CD4-positive, alpha-beta T cell treated with Interleukin-2 at 100 ng/mL for 4 hours (primary cell): ENCODE results near the gene TCEA2.
A peak's percentile ranks its signal among the peaks of the same experiment; 100 is the strongest.

Experiments used
- DNase-seq: peaks from one replicate; pipeline ENCODE4 v3.0.0-alpha.2; 2020; ENCODE audit warnings: low spot score

Gene TCEA2

DNA sequence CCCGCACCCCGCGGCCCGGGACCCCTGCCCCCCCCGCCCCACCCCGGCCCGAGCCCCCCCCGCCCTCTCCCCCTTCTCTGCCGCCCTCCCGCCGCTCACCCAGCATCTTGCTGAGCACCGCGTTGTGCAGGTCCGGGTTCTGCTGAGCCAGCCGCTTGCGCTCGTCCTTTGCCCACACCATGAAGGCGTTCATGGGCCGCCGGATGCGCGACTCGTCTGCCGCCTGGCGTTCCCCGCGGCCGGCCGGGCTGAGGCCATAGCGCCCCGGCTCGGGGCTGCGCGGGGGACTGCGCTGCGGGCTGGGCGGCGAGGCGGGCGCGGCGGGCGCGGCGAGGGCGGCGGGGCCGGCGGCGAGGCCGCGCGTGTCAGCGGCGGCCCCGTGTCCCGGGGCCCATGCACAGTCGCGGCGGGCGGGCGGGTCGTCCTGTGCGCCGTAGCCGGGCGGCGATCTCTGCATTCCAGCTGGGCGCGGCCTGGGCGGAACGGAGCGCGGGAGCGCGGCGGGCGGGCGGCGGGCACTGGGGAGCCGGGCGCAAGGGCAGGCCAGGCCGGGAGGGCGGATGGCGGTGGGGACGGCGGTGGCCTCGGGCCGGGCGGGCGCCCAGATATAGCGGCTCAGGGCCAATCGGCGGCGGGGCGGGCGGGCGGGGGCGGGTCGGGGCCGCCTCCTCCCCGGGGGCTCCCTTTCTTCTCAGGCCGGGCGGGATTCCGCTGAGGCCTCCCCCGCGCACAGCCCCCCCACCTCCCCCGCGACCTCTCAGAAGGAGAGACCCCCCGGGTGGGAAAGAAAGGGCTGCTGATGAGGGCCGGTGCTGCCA, 13.7 kb upstream of the TCEA2 start, which contains the start of gene SOX18:
TSS of gene SOX18 (minus strand) at position 580 of the 818 bp plus-strand sequence. CDS start at position 457, 123 bp downstream.
- no peak for DNase-seq

DNA sequence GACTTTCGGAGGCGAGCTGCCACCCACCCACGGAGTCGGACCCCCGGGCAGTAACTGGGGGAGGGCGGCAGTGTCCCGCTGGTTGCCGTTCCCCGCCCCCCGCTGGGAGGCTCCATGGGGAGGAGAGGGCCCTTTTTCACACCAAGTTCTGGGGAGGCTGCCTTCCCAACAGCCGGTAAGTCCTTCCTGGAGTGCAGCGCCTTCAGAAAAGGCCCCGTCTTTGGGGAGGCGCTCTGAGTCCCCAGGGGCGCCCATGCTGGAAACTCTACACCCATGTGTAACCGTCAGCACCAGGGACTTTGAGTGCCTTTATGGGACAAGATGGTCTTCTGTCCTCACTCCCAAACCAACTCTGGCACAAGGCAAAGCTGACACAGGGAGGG, 13.1 kb upstream of the TCEA2 start:
- DNase-seq = no peak

- no peak for DNase-seq
Observed at GRCh38 chr20:64050261-64051032, 12.6 kb upstream of the TCEA2 start.

DNA sequence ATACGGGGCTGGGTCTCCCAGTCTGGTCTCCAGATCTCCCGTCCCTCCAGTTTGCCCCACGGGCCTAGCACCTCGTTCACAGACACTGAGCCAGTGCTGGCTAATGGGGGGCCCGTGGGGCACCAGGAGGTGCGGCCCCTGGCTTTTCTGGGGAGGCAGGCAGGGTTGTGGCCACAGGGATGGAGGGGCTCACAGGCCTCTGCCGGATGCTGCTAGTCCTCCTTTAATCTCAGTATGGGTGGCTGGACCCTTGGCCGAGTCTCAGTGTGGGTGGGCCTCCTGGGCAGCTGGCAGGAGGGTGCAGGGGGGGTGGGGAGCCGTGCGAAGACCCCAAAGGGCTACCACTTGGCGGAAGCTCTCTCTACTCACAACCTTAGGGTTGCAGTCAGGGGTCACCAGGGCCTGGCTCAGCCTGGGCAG, 12.0 kb upstream of the TCEA2 start:
- no peak for DNase-seq

- no peak for DNase-seq
Observed at GRCh38 chr20:64051561-64052325, 11.3 kb upstream of the TCEA2 start.

GRCh38 chr20:64052326-64052722, 10.7 kb upstream of the TCEA2 start:
- DNase-seq = no peak

DNA sequence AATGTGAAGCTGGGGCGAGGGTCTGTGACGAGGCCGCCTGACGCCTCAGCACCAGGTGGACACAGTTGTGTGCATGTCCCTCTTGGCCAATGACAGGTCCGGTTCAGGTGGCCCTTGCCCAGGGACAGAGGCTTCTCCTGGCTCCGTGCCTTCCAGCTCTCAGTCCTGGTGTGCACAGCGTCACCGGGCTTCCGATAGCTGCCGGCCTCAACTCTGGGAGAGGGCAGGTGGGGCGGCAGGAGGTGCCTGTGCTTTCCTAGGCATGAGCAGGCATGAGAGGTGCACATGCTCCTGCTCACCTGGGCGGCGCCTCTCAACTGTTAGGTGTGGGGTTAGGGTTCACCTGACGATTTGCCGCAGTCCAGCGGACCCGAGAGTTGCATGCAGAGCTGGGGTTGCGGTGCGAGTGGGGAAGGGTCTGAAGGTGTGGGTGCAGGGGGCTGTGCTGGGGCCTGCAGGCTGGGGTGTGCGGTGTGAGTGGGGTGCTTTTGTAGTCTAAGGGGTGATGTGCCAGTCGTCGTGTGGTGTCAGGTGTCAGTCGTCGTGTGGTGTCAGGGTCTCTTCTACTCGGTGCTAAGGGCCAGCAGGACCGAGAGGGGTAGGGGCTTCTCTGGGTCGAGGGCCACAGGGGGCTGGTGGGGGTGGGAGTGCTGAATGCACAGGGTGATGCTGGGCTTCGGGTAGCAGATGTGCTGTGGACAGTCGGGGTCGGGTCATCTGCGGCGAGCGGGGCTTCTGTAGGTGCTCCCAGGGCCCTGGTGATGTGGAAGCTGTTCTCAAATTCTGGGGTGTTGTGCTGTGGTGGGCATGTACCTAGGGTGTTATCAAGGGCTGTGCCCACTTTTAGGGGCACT, 9.8 kb upstream of the TCEA2 start:
- no peak for DNase-seq

DNA sequence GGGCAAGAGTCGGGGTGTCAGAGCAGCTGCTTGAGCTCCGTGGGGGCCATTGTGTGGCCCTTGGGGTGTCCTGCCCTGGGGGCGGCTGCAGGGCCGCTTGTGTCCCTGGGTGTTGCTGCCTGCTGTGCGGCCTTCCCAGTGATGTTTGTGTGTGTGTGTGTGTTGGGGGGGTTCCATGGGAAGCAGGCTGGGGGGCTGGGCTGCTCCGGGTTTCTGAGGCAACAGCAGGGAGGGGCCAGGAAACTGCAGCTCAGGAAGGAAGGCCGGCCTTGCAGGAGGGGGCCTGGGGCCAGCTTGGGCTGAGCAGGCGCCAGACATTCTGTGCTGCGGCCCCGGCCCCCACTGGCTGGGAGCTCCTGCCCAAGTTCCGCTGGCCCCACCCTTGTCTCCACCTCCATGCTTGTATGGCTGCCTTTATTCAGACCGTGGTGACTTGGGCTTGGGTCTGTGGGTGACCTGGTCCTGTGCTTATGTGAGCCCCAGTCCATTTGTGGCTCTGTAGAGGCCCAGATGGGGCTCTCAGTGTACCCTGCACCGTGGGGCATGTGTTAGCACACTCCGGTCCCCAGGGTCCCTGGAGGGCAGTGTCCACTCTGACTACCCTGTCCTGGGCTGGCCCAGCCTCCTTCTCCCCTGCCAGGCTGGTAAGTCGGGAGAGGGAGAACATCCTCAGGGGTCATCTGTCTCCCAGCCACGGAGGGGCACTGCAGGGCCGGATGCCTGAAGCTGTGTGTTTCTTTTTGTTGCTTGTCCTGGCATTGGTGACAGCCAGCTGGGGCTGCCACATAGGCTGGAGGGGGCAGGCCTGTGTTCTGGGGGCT, 8.9 kb upstream of the TCEA2 start:
- DNase-seq = no peak

DNA sequence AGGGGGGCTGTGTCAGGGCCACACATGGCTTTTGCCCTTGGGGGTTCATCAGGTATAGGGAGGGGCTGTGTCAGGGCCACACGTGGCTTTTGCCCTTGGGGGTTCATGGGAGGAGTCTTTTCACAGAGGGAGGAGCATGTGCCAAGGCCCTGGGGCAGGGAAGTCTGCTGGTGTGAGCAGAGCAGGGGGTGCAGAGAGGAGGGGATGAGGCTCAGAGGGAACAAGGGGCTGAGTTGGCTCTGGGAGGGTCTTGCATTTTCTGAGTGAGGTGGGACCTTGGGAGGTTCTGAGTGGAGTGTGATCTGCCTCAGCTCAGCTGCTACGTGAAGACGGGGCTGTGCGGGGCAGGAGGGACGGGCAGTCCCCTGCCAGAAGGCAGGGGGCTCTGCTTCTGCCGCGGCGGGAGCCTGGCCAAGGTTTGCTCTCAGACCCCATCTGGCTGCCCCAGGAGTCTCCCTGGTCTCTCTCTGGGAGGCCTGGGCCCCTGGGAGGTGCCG, 7.6 kb upstream of the TCEA2 start:
- no peak for DNase-seq

DNA sequence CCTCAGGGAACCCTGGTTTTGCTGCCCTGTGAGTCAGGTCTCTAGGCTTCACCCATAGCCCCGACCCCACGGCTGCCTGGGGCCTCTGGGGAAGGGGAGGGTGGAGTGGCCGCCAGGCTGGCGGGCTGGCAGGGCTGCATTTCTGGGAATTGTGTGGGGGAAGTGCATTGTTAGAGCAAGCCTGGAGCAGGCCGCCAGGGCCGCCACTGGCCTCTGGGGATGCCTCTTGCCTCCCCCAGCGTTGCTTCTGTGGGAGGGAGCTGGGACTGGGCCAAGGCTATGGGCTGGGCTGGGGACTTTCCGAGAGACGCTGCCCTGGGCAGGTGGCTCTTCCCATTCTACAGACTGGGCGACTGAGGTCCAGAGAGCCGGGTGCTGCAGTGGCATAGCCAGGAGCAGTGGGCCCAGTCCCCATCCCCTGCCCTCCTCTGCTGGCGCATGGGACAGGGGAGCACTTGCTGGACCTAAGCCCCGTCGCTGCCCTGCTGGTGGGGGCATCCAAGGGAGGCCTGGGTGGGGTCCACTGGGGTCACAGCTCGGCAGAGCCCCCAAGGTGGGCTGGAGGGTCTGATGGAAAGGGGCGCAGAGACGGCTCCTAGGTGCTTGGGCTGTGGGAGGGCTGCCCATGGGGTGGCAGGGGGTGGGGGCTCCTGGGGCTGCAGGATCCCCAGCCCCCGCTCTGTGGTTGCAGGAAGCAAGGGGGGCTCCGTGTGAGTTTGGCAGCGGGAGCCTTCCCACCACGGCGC, 6.9 kb upstream of the TCEA2 start:
- DNase-seq = no peak

- no peak for DNase-seq
Observed at GRCh38 chr20:64056639-64056888, 6.4 kb upstream of the TCEA2 start.

- no peak for DNase-seq
Observed at GRCh38 chr20:64056889-64057627, 5.9 kb upstream of the TCEA2 start.

DNA sequence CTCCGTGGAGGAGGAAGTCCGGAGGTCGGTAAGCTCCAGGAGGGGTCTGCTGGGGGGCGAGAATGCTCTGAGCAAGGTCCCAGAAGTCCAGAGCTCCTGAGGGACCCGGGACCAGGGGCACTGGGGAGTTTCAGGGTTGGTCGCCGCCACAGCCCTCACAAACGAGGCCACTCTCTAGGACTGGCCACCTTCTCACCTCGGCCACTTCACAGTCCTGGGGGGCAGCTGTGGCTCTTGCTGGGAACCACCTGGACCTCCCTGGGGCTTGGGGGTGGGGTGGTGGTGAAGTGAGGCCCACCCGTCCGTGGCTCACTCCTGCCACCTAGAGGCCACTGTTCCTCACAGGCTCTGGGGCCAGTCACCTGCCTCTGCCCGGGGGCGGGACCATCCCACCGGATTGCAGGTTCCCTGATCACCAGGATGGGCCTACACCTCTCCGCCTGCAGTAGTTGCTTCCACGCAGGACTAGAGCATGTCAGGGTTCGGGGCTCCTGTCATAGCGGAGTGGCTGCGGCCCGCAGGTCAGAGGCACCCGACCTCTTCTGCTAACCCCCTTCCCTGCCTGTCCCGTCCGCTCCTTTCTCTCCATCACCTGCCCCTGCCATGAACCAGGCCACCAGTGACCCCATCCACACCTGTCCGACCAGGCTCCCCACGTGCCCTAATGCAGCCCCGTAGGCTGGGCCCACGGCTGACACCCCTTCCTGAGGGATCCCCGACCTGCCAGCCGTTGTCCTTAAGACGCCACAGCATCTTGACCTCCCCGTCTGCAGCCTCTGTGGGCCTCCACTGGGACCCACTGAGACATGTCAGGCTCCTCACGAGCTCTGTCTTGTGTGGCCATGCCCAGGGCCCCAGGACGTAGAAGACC, 5.1 kb upstream of the TCEA2 start:
- DNase-seq = peak; percentile 79

DNA sequence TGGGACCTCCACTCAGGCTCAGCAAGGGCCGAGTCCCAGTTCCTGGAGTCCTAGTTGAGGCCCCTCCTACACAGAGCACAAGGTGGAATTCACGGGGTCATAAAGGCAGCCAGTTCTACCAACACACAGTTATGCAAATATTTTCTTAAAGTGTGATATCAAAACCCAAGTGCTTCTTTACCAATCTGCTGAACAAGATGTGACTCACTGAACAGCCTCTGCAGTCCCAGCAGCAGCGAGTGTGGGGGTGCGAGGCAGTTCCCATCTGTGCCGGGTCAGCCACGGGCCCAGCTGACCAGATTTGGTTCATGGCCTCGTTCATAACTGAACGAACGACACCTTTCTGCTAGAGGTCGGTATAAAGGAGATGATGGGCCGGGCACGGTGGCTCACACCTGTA, 4.5 kb upstream of the TCEA2 start:
- no peak for DNase-seq

GRCh38 chr20:64062276-64062595, 762 bp upstream of the TCEA2 start:
- no peak for DNase-seq

GRCh38 chr20:64063389-64064144, 569 bp downstream of the TCEA2 start:
- no peak for DNase-seq

GRCh38 chr20:64064145-64064698, 1.2 kb downstream of the TCEA2 start:
- no peak for DNase-seq
